Activated CD8-positive, alpha-beta memory T cell treated with anti-CD3 and anti-CD28 coated beads for 48 hours (primary cell): ENCODE data around the gene CHRDL2.

Experiments used
- DNase-seq, 3 experiments: peaks; one replicate each; pipeline ENCODE4 v3.0.0-alpha.2; 2020; ENCODE audit warnings: low read depth in 2 of 3, low spot score in 2 of 3

CHRDL2 gene

GRCh38 chr11:74713686-74714085 is 17.5 kb downstream of the CHRDL2 start:
- no peak for DNase-seq

DNA sequence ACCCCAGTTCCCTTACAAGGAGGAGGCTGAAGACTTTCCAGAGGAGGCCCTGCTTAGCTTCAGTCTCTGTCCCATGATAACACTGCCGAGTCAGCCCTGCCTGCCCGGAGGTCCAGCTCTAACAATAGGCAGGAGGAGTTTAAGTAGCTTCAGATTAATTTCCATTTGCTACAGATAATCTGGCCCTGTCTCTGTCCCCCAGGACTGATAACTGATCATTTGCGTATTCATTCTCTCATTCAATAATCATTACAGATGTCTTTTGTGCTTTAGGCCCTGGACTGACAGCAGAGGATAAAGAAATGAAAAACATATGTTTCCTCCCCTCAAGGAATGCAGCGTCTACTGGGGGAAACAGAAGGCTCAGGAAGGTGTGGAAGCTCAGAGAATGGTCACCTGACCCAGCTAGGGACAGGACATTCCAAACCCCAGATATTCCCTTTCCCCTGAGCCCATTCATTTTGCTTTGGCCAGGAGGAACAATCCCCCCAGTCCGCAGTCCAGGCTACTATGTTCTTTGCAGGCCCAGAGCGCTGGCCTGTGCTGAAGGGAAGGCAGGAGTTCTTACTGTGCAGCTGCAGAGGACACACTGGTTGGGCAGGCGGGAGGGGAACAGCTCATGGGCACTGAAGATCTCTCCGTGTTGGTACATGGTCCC is 20.8 kb downstream of the CHRDL2 start:
- no peak for DNase-seq

DNA sequence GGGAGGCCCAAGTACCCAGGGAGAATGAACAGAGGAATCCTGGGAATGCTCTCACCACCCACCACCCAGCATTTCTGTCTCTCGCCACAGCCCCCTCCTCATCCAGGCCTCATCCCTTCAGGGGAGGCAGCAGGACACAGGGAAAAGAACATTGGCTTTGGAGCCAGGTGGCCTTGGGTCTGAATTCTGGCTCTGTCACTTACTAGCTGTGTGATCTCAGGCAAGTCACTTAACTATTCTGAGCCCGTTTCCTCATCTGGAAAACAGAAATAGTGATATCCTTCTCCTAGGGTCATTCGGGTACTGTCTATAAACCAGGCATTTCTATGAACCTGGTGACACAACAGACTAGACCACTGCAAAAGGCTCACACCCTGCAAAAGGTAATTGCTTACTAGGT is 22.1 kb downstream of the CHRDL2 start:
- no peak for DNase-seq

- no peak for DNase-seq
These were observed 23.4 kb downstream of the CHRDL2 start for GRCh38 chr11:74707602-74708510.

DNA sequence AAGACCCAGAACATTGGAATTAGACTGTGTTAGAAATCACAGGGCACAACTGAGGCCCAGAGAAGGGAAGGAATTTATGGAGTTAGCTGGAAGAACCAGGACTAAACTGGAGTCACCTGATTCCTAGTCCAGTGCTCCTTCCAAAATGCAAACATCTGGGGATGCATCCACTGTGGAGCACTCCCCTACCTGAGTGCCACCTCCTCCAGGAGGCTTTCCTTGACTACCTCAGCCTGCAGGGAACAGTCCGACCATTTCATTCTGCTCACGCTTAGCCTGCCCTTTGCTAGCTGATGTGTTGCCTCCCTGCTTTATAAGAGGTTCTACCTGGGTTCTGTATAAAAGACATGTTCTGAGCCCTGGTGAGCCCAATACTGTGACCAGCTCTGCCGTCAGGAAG is 24.0 kb downstream of the CHRDL2 start:
- no peak for DNase-seq

- no peak for DNase-seq
These were observed 28.0 kb downstream of the CHRDL2 start for GRCh38 chr11:74703211-74703610.

DNA sequence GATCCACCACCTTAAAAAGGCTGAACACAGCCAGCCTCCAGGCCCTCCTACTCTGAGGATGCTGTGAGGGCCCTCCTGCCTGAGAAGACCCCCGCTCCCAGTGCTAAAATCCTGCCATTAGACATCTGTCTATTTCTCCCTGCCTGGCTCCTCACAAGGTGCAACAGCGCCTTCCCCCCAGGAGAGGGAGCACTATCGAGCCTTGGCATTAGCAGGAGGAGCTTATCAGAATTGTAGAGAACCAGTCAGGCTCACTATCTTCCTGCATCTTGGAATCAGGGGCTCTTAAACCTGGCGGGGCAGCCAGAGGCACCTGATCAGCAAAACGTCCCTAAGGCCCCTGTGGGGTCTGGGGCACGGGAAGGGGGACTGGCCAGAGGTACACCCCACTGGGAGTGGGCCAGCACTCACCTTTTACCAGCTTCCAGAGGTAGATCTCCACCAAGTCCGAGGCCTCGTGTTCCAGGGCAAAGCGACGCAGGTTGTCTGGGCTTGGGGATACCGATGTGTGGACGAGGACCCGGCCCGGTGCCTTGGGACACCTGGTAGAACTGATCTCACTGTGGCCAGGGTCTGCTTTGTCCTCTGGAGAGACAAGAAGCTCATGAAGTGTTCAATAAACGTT is 28.7 kb downstream of the CHRDL2 start:
- DNase-seq: peak in 2 of 3 experiments; percentile 20 to 24

GRCh38 chr11:74701351-74701750 is 29.9 kb downstream of the CHRDL2 start:
- DNase-seq: no peak

DNA sequence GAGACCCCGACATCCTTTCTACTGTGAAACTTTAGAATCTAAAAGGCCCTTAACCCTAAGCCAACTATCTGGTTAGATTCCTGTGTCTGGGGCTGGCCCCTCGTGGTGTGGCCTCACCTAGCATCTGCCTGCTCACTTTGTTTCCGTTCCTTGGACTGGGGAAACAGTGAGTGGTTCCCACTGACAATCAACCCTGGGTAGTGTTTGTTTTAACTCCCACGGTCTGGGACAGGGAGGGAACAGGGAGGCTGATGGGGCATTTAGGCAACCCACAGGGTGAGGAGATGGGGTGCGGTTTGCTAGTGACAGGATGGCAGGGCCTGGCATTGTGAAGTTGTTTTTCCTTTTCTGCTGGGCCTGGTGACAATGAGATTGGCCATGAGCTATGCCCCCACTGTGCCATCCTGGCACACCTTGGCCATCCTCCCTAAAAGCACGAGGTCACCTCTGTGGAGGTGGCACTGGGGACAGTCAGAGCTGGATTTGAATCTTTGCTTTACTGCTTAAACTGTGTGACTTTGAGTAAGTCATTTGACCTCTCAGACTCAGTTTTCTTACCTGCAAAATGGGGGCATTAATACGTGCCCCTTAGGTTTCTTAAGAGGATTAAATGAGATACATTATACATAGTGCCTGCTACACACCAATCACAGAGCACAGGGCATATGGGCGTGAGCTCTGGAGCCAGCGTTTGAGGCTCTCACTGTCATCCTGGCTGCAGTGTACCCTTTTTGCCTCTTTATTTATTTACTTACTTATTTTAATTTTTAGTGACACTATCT is 31.4 kb downstream of the CHRDL2 start:
- DNase-seq: no peak

GRCh38 chr11:74697722-74698121 is 33.5 kb downstream of the CHRDL2 start:
- DNase-seq: no peak

- DNase-seq: no peak
These were observed 34.1 kb downstream of the CHRDL2 start for GRCh38 chr11:74696939-74697675.

DNA sequence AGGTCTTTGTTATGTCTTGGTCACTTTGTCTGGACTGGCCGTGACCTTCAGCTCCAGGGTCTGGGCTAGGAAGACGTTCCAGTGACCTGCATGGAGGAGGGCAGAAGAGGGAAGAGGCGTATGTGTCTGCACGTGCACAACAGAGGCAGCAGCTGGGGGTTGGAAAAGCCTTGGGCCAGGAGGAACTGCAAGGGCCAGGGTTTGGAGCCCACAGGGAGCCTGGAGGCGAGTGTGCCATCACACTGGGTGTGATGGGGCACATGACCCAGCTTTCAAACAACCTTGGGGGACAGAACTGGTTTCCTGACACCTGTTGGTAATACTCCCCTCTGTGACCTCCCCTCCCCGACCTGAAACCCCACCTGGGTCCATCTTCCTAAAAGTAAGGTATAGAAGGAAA is 34.7 kb downstream of the CHRDL2 start:
- DNase-seq: no peak

DNA sequence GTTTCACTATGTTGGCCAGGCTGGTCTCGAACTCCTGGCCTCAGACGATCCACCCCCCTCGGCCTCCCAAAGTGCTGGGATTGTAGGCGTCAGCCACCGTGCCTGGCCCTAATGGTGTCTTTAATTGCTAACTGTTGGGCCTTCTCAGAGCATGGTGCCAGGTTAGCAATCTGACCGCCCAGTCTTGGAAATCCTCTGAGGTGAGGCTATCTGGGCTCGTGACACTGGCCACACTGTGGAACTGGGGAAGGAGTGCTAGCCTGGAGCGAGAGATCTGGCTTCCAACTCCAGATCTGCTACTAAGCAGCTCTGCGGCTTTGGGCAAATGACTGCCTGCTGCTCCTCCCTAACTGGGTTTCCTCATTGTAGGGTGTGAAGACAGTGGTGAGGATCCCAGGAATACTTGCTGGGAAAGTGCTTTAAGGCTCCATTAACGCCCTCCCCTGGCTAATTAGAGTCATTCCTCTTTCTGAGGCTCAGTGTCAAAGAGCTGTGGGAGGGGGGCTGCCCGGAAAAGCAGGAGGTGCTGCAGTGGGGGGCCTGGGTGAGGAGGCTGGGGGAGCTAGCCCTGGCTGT is 35.4 kb downstream of the CHRDL2 start:
- no peak for DNase-seq

DNA sequence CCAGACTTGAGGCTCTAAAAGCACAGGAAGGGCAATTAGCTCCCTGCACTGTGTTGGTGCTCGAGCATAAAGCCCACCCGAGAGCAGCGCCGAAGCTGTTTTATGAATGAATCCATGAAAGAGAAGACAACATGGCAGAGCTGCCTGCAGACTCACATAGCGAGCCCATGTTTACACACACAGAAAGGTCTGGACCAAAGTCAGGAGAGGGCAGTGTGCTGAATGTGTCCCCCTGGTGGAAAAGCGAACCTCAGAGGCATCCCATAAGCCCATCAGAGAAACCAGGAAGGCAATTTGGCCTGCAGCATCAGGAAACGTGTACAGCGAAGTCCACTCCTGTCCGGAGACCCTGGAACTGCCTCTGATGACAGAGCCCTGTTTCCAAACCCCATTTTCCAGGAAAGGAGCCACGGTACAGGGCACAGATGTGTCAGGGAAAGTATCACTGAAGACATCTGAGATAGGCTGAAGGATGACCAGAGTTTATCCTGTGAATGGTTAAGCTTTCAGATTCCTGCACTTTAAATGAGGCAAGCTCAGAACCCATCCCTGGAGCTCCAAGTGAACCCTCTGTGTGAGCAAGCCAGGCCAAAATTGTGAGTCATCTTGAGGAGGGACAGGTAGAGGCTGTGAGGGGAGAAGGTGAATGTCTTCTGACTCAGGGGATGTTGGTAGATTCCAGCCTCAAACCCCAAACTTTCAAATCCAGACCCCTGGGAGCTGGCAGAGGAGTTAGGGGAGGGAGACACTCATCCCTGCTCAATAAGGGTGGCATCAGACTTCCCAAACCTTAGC is 36.9 kb downstream of the CHRDL2 start:
- DNase-seq: no peak

- no peak for DNase-seq
These were observed 37.7 kb downstream of the CHRDL2 start for GRCh38 chr11:74693531-74693930.

DNA sequence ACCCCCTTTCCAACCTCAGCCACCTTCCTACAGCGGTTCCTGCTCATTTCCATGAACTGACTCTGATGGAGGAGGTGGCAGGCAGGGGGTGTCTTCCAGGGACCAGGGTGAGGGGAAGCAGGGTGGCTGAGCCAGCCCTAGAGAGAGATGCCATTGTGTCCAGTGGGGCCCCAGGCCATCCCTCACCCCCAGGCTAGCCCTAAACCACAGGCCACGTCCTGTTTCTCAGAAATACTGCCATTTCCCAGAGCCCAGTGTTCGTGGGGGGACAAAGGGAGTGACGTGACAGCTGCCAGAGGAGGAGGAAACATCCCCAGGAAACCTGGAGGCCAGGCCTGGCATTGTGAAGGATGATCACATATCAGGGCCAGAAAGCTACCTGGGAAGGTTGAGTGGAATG is 39.5 kb downstream of the CHRDL2 start:
- DNase-seq: no peak

DNA sequence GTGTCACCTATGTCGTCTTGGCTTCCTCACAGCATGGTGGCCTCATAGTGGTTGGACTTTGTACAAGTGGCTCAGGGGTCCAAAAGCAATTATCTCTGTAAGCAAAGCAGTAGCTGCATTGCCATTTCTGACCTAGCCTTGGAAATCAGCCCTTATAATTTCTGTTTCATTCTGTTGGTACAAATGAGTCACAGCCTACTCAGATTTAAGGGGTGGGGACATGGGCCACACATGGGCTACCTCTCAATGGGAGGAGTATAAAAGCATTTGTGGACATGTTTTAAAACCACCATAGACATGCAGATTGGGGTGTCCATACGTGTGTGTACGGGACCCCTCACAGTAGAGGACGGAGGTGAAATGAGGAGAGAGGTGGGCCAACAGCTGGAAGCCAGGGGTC is 41.6 kb downstream of the CHRDL2 start:
- DNase-seq: no peak

DNA sequence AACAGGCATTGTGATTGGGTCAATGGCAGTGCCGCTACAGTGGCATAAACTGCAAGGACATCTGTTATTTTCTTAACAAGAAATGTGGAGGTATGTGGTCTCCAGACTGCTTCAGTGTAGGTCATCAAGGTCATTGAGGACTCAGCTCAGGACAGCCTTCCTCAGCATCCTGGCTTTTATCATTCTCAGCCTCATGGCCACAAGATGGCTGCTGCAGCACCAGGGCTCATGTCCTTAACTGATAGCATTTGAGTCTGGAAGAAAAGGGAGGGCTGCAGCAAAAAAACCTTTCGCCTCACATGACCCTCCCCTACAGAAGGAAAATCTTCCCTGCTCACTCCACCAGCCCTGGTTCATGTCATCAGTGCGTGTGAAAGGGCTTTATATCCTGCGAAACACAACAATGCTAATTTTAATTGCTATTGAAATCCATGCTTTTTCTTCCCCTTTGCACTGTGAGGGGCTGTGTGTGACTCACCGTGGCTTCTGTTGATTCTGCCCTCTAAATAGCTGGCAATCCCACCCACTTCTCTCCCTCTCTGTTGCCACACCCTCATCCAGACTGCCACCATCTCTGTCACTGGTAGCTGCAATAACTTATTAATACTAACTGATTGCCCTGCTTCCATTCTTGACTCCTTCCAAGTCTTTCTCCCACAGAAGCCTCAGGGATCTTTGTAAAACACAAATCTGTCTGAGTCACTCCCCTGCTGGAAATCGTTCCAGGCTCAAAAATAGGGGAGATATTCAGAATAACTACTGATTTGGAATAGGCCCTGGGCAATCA is 43.8 kb downstream of the CHRDL2 start:
- DNase-seq: no peak

DNA sequence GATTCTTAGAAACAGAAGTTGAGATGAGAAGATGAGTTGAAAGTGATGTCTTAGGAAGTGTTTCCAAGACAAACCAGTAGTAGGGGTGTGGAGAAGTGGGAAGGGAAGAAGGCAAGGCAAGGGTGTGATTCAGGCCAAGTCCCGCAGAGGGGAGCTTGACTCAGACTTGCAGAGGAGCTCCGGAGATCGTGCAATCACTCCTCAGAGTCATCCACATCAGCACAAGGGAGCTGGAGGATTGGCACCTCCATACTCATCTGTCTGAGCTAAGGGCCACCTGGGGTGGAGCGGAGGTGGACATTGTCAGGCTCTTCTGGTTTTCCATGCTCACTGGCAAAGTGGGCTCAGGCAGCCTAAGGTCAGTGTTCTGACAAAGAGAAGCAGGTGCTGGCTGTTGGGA is 44.4 kb downstream of the CHRDL2 start:
- no peak for DNase-seq
